ENCODE results near the gene CD59.
"Not testable (repeated sequence)": the region's sequence is repeated elsewhere in the genome, so short reads cannot be mapped to it uniquely, and the experiment has no call there.

Gene CD59

GRCh38 chr11:33682019-33682418, 54.2 kb downstream of the CD59 start:
- POLR2A ChIA-PET = interaction anchor here (0.6 kb wide), 1 partner anchor 55 kb away, joined by 3 read pairs; no protein-coding TSS in a partner anchor
- TF ChIP-seq CTCF (IDR thresholded peaks at IDR 0.05; ENCODE audit: control extremely low read depth, extremely low read depth, low read depth, missing control alignments) = no peak
- DNase-seq (ENCODE audit: extremely low spot score) = no peak
- CTCF ChIA-PET = interaction anchor here (1.1 to 3.1 kb wide), 4 partner anchors 10 to 24 kb away, joined by 3 to 9 read pairs (median 4); no protein-coding TSS in a partner anchor

DNA sequence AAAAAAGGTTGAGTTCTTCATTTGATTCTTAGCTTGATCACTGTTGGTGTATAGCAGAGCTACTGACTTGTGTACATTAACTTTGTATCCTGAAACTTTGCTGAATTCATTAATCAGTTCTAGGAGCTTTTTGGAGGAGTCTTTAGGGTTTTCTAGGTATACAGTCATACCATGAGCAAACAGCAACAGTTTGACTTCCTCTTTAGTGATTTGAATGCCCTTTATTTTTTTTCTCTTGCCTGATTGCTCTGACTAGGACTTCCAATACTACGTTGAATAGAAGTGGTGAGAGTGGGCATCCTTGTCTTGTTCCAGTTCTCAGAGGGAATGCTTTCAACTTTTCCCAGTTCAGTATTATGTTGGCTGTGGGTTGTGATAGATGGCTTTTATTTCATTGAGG, 57.6 kb downstream of the CD59 start:
- CTCF ChIA-PET = interaction anchor here (1.2 to 1.8 kb wide), 3 partner anchors 9 to 64 kb away, joined by 4 read pairs; no protein-coding TSS in a partner anchor
- DNase-seq (ENCODE audit: extremely low spot score); POLR2A ChIA-PET: not testable (repeated sequence)

DNA sequence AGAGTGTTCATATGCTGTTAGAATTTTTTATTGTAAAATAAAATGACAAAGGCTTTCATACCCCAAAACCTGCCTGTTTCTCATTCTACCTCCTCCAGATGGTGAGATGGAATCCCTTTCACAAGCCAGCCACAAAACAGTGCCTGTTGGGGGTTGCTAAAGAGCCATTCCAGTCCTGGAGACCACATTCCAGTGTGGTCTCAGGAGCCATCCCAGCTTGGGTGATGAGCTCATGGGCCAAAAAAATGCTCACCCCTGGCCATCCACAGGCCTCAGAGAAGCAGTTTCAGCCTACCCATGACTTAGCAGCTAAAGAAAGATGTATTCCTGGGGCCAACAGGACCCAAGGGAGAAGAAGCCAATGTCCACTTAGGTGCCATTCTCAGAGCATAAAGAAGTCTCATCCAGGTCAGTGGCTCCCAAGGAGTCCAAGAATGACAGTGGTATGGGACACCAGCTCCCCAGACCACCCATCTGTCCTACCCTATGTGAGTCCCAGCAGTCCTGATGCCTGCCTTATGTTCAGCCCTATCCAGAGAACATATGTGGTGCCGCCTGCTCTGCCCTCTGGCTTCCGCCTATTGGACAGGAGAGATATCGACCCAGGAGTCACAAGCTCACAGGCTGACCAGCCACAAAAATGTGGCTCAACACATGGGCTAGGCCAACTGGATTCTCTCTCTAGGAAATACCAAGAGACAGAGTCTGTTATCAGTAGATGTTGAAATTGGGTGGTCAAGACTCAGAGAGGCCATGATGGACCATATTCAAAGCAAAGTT, 62.0 kb downstream of the CD59 start:
- ChIA-PET POLR2A (no interaction called here), CTCF (interaction anchor here (0.9 to 1.0 kb wide), 2 partner anchors 9 to 68 kb away, joined by 3 read pairs; no protein-coding TSS in a partner anchor)
- no peak for TF ChIP-seq CTCF (IDR thresholded peaks at IDR 0.05; ENCODE audit: control extremely low read depth, extremely low read depth, low read depth, missing control alignments)
- DNase-seq (ENCODE audit: extremely low spot score) = no peak

DNA sequence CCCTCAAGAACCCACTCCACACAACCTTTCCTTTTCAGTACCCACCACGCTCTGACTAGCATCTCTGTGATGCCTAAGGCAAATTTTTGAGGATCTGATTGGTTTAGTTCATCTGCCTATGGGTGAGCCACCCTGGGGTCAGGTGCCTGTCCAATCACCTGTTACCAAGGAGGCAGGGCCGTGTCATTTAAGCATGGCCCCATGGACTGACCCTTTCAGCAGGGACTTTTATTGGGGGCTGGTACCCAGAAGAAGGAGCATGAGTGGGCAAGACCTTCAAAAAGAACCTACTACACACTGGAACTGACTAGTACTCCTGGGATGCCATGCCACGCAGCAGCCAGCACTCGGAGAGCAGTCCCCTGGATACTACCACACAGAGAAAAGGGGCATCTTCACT, 64.0 kb downstream of the CD59 start:
- ChIA-PET CTCF (no interaction called here), POLR2A (no interaction called here)
- no peak for TF ChIP-seq CTCF (IDR thresholded peaks at IDR 0.05; ENCODE audit: control extremely low read depth, extremely low read depth, low read depth, missing control alignments)
- no peak for DNase-seq (ENCODE audit: extremely low spot score)

- CTCF ChIA-PET = interaction anchor here (1.2 to 1.7 kb wide), 3 partner anchors 8 to 19 kb away, joined by 4 read pairs; no protein-coding TSS in a partner anchor
- no peak for DNase-seq (ENCODE audit: extremely low spot score)
- TF ChIP-seq CTCF (IDR thresholded peaks at IDR 0.05; ENCODE audit: control extremely low read depth, extremely low read depth, low read depth, missing control alignments) = no peak
- POLR2A ChIA-PET = no interaction called here
Measured at GRCh38 chr11:33670250-33671011, 65.8 kb downstream of the CD59 start.

DNA sequence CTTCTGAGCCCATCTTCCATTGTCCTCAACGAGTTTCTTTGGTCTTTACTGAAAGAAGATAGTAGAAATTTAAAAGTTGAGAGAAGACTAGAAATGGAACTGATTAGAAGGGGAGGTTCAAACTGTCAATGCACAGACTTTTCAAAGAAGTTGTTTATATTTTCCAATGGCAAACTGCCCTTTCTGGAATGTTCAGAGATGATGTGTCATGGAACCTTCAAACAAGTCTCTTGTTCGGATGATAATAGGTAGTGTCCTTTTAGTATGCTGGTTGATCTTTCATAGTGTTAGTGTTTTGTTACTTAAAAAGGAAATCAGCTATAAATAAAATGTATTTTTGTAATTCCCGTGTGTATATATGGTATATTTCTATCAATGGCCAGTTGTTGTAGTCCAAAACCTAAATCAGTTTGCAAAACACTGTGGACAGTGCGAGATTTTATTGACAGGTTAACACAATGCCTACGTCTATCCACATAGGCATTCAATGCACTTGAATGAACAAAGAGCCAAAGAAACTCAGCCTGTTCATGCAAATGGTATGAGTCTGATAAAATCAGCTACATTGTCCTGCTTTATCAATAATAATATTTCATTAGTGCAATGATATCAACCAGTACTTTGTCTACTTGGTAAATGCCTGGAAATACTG, 66.5 kb downstream of the CD59 start:
- DNase-seq (ENCODE audit: extremely low spot score) = no peak
- ChIA-PET CTCF (interaction anchor here (1.2 to 2.2 kb wide), 4 partner anchors 9 to 20 kb away, joined by 4 to 5 read pairs (median 4); no protein-coding TSS in a partner anchor), POLR2A (no interaction called here)
- no peak for TF ChIP-seq CTCF (IDR thresholded peaks at IDR 0.05; ENCODE audit: control extremely low read depth, extremely low read depth, low read depth, missing control alignments)
